Ovary (tissue), 9 donors: ENCODE measurements around the gene CEP152. TPM values are rescaled to one million over a fixed set of nuclear protein-coding genes. Genes with fewer than 3 reads are reported as not detected.

Source experiments
- DNase-seq, 5 donors: peaks; one replicate each; pipeline ENCODE4 v3.0.0-alpha.2; 2019 to 2020
- H3K27ac ChIP-seq, 2 donors: fragments of 200-600 bp; one replicate each; pipeline versions ENCODE4 v1.5.1 to v1.8.0; 2019 to 2022
- H3K27me3 ChIP-seq: fragments of 200-600 bp; one replicate; pipeline ENCODE4 v1.8.0; 2022
- H3K36me3 ChIP-seq: fragments of 200-600 bp; sonication (generic); one replicate; pipeline ENCODE4 v1.5.1; 2019
- H3K4me1 ChIP-seq: one replicate; pipeline ENCODE4 v1.8.1; 2013; ENCODE audit warnings: mild to moderate bottlenecking, moderate library complexity; ENCODE audit not compliant: insufficient read depth
- H3K4me3 ChIP-seq: fragments of 200-600 bp; sonication (generic); one replicate; pipeline ENCODE4 v1.5.1; 2017
- H3K9me3 ChIP-seq, 2 donors: fragments of 200-600 bp in 1 of 2; sonication (generic) in 1 of 2; one replicate each; pipeline versions ENCODE4 v1.5.1 to v1.8.1; 2013 to 2019; ENCODE audit warnings: mild to moderate bottlenecking in 1 of 2, moderate library complexity in 1 of 2
- EP300 ChIP-seq: sonication (generic); formaldehyde crosslinking; IDR thresholded peaks from one replicate; pipeline ENCODE4 v1.6.1; 2017; ENCODE audit warnings: antibody characterized with exemption
- POLR2A ChIP-seq: fragments of 450-650 bp; IDR thresholded peaks from one replicate; pipeline ENCODE4 v1.6.1; 2017; ENCODE audit warnings: antibody characterized with exemption, mild to moderate bottlenecking, moderate library complexity
- WGBS, 3 donors: extraction: QIAGEN DNeasy Blood & Tissue Kit in 1 of 3; methylation state at CpG; one replicate each; pipeline versions ENCODE4 v1.1.5 to v1.1.7; 2013 to 2017; 5-methylcytosine and 5-hydroxymethylcytosine counted together
- intact Hi-C, 4 donors: fragments of 100-400 bp; cut with DNase I; formaldehyde crosslinking; loops; one replicate each; pipeline versions ENCODE4 v1.11.0 to v1.15.1; 2022 to 2023
- polyA plus RNA-seq, 2 donors: library from polyadenylated mRNA; stranded (reverse); fragments of 200-250 nt in 1 of 2; fragments of 350-450 nt in 1 of 2; fragmentation: Illumina TruSeq in 1 of 2; extraction: RNeasy Lipid Tissue Mini Kit (QIAGEN cat#74804) in 1 of 2; gene quantifications; one replicate each; pipeline ENCODE4 v1.2.3, GENCODE V29; 2013 to 2014
- total RNA-seq, 7 donors: library from RNA; depleted of rRNA in 2 of 7; stranded (reverse); fragments of >200 nt in 2 of 7; fragmentation: NEBNext Ultra II Directional in 3 of 7; extraction: Animal tissue kit (Norgen Biotek cat#: 25700) in 3 of 7; gene quantifications; one replicate each; pipeline versions ENCODE4 v1.1.0 to v1.2.4, GENCODE V29; 2016 to 2023
- TF ChIP-seq, protein P1 (sequence below), 3 donors: fragments of 450-650 bp in 2 of 3; fragments of 200-600 bp in 1 of 3; IDR thresholded peaks; one replicate each; pipeline versions ENCODE4 v1.5.1 to v1.8.0; 2016 to 2022; ENCODE audit warnings: antibody characterized with exemption in 3 of 3, mild to moderate bottlenecking in 1 of 3
- donor health status: DM: no; HTN: no; CAD: no; lungs with moderate emphysema.
- donor health status: DM: no; HTN: no; CAD: no.
- donor health status: Bipolar disorder and iron deficiency.
- donor health status: DM: yes; HTN: yes; CAD: no.
- donor health status: DM: no; HTN: no; CAD: no.
- donor health status: DM: yes; HTN: yes; CAD: no.

CEP152 gene
- total and polyA plus RNA-seq, 9 donors: 1.4 to 3.7 (median 2.2) TPM

DNA sequence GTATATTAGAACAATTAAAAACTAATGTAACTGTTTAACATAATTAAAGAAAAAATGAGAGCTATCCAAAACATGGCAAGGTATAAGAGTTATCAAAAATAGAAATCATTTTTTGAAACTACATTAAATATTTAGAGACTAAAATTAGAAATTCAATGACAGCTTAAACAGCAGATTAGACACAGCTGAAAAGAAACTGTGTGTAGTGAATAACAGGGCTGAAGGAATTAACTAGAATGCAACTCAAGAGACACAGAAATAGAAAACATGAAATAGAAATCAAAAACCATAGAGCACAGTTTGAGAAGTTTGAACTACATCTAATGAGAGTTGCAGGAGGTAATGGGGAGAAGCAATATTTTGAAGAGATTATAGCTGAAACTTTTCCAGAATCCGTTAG, 105.5 kb downstream of the CEP152 start:
- TF ChIP-seq POLR2A (no peak), EP300 (no peak)
- TF ChIP-seq, protein P1, sequence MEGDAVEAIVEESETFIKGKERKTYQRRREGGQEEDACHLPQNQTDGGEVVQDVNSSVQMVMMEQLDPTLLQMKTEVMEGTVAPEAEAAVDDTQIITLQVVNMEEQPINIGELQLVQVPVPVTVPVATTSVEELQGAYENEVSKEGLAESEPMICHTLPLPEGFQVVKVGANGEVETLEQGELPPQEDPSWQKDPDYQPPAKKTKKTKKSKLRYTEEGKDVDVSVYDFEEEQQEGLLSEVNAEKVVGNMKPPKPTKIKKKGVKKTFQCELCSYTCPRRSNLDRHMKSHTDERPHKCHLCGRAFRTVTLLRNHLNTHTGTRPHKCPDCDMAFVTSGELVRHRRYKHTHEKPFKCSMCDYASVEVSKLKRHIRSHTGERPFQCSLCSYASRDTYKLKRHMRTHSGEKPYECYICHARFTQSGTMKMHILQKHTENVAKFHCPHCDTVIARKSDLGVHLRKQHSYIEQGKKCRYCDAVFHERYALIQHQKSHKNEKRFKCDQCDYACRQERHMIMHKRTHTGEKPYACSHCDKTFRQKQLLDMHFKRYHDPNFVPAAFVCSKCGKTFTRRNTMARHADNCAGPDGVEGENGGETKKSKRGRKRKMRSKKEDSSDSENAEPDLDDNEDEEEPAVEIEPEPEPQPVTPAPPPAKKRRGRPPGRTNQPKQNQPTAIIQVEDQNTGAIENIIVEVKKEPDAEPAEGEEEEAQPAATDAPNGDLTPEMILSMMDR (IDR thresholded peaks at IDR 0.05): no peak
- H3K9me3 ChIP-seq: no peaks in the 10 kb centered on the region
- H3K27me3 ChIP-seq: no peaks in the 10 kb centered on the region
- intact Hi-C loops: no loop called here
- DNase-seq: no peak
- no peak overlapping the region for H3K27ac ChIP-seq
- H3K36me3 ChIP-seq: no peaks in the 10 kb centered on the region
- no peak overlapping the region for H3K4me3 ChIP-seq
- WGBS, 3 donors: 88 to 90% (median 90%) methylated on average over 1 of the region's 1 CpG
- no peaks in the 10 kb centered on the region for H3K4me1 ChIP-seq

DNA sequence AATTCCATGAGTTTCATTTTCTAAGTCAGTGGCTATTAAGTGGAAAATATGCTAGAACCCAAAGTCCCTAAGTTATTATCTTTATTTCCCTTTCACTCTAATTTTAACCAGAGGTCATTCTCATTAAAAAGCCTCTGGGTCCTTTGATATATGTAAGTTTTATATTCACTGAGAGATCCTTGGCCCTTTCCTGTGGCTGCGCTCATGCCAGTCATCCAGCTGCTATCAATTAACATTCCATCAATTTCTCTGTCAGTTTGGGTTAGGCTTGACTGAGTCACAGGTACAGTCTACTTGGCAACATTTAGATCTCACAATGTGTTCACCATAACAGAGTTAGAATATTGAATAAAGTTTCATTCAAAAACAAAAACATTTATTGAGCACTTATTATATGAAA, 107.3 kb downstream of the CEP152 start:
- H3K9me3 ChIP-seq: no peaks in the 10 kb centered on the region
- H3K4me3 ChIP-seq: no peak overlapping the region
- H3K4me1 ChIP-seq: no peaks in the 10 kb centered on the region
- no peak for TF ChIP-seq POLR2A
- TF ChIP-seq EP300: no peak
- no peaks in the 10 kb centered on the region for H3K36me3 ChIP-seq
- no peaks in the 10 kb centered on the region for H3K27me3 ChIP-seq
- no peak overlapping the region for H3K27ac ChIP-seq
- intact Hi-C loops: no loop called here
- no peak for DNase-seq
- 85 to 98% (median 96%) methylated on average over 1 of the region's 1 CpG for WGBS, 3 donors

DNA sequence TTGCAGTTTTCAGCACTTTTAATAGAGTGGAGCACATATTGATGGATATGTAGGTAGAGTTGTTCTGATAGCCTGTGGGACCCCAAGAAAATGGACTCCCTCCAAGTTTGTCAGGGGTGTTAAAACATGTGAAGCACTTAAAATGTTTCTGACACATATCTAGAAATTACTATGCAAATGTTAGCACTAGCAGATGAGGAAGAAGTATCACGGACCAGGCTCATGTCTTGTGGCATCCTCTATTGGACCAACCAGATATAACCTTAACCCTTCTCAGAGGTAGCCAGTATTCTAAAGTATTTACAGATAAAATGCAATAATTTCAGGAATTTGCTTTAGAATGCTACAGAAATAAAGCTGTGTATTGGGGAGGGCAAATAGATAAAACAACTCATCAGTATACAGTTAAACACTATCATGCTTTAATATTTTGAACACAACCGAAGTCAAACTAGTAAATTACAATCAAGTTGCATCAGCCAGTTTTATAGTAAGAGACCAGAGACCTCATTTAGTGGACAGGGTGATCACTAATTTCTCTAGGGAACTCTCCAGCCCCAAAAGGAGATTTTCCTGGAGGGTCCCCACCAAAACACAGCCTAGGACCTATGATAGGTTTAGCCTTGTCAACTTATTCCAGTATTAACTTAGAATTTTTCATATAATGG, 108.2 kb downstream of the CEP152 start:
- no peaks in the 10 kb centered on the region for H3K9me3 ChIP-seq
- no peaks in the 10 kb centered on the region for H3K4me1 ChIP-seq
- intact Hi-C loops: no loop called here
- no peak overlapping the region for H3K4me3 ChIP-seq
- WGBS, 3 donors: 85 to 91% (median 86%) methylated on average over 2 of the region's 2 CpGs
- H3K36me3 ChIP-seq: no peaks in the 10 kb centered on the region
- H3K27ac ChIP-seq: no peak overlapping the region
- TF ChIP-seq EP300 (no peak), POLR2A (no peak)
- TF ChIP-seq, protein P1 (IDR thresholded peaks at IDR 0.05): no peak
- no peaks in the 10 kb centered on the region for H3K27me3 ChIP-seq
- no peak for DNase-seq

DNA sequence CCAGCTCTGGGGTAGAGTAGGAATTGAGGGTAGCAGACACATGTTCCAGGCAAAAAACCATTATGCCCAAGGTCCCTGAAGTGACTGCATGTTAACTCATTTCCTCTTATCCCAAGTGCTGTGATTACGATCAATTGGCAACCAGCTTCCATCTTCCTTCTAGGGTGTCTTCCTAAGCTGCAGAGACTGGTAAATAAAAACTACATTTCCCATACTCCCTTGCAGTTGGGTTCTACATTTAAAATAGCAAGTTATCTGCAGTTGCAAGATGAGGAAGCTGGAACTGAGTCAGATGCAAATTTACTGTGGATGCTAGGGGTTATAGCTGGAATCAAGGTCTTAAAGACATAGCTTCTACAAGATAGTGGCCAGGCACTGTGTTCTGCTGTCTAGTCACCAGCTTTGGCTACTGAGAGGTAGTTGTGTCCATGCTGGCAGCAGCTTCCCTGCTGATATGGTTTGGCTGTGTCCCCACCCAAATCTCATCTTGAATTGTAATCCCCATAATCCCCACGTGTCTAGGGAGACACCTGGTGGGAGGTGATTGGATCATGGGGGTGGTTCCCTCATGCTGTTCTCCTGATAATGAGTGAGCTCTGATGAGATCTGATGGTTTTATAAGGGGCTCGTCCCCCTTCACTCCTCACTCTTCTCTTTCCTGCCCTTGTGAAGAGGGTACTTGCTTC, 114.1 kb downstream of the CEP152 start:
- H3K27ac ChIP-seq: no peak overlapping the region
- intact Hi-C loops: no loop called here
- TF ChIP-seq, protein P1 (IDR thresholded peaks at IDR 0.05): no peak
- no peak for TF ChIP-seq EP300
- TF ChIP-seq POLR2A: no peak
- no peaks in the 10 kb centered on the region for H3K4me1 ChIP-seq
- whole genome bisulfite sequencing, 3 donors: 46 to 79% (median 49%) methylated on average over 3 of the region's 3 CpGs
- H3K4me3 ChIP-seq: no peak overlapping the region
- H3K9me3 ChIP-seq: no peaks in the 10 kb centered on the region
- DNase-seq: no peak
- no peaks in the 10 kb centered on the region for H3K27me3 ChIP-seq
- no peaks in the 10 kb centered on the region for H3K36me3 ChIP-seq
